ENCODE measurements around the gene RPS2. TPM values are rescaled to one million over a fixed set of nuclear protein-coding genes. Genes with fewer than 3 reads are reported as not detected.

Gene RPS2
- polyA plus RNA-seq, 1 experiment, result 4,041 TPM

- peak within 1 kb of the TSS; percentile 29 for H3K4me3 ChIP-seq (ENCODE audit: low read depth, low read length)
- ChIA-PET CTCF (no interaction called here), POLR2A (no interaction called here)
These were observed 24.8 kb upstream of the RPS2 start, which contains the start of gene SYNGR3 for GRCh38 chr16:1989209-1990100. Gene SYNGR3, plus strand, starts transcription at chr16:1989970. Its CDS starts 133 bp downstream, at chr16:1990103.

GRCh38 chr16:1987198-1987597, 22.6 kb upstream of the RPS2 start:
- POLR2A ChIA-PET, result no interaction called here
- DNase-seq (ENCODE audit: low read depth), result no peak
- CTCF ChIA-PET, result interaction anchor here (1.3 to 1.6 kb wide), 2 partner anchors 16 to 17 kb away, joined by 4 to 7 read pairs; no protein-coding TSS in a partner anchor
- no peak overlapping the region for H3K4me3 ChIP-seq (ENCODE audit: low read depth, low read length)
- peaks cover 15% of the 10 kb centered on the region for H3K36me3 ChIP-seq (ENCODE audit: control insufficient read depth, insufficient read depth, low read length)
- peaks cover 5% of the 10 kb centered on the region; the same call in 1 of the 2 replicates for H3K27me3 ChIP-seq (ENCODE audit: control insufficient read depth, insufficient read depth, low read length)
- TF ChIP-seq CTCF (IDR thresholded peaks at IDR 0.05; ENCODE audit: insufficient read depth, low read depth, low read length), result no peak

More at GRCh38 chr16:1989209-1990100, 24.8 kb upstream of the RPS2 start, which contains the start of gene SYNGR3:
- no peak for DNase-seq (ENCODE audit: low read depth)
- peaks cover 2% of the 10 kb centered on the region; the same call in 1 of the 2 replicates for H3K27me3 ChIP-seq (ENCODE audit: control insufficient read depth, insufficient read depth, low read length)
- H3K36me3 ChIP-seq (ENCODE audit: control insufficient read depth, insufficient read depth, low read length), result peaks cover 15% of the 10 kb centered on the region
- no peak for TF ChIP-seq CTCF (IDR thresholded peaks at IDR 0.05; ENCODE audit: insufficient read depth, low read depth, low read length)

- CTCF ChIA-PET, result interaction anchor here (1.0 to 1.6 kb wide), 3 partner anchors 18 to 37 kb away, joined by 3 to 7 read pairs (median 3); no protein-coding TSS in a partner anchor
- Histone ChIP-seq H3K4me3 (ENCODE audit: low read depth, low read length) (no peak overlapping the region), H3K27me3 (ENCODE audit: control insufficient read depth, insufficient read depth, low read length) (peaks cover 8% of the 10 kb centered on the region), H3K36me3 (ENCODE audit: control insufficient read depth, insufficient read depth, low read length) (peaks cover 15% of the 10 kb centered on the region)
- POLR2A ChIA-PET, result interaction anchor here (1.4 kb wide), 1 partner anchor 21 kb away, joined by 8 read pairs; the partner anchor contains the start of gene RPS2
- no peak for DNase-seq (ENCODE audit: low read depth)
- TF ChIP-seq CTCF (IDR thresholded peaks at IDR 0.05; ENCODE audit: insufficient read depth, low read depth, low read length), result no peak
These were observed 21.0 kb upstream of the RPS2 start for GRCh38 chr16:1985466-1986150.

GRCh38 chr16:1984347-1985225, 20.0 kb upstream of the RPS2 start:
- peak overlapping the region; percentile 82 for H3K4me3 ChIP-seq (ENCODE audit: low read depth, low read length)
- peaks cover 15% of the 10 kb centered on the region for H3K36me3 ChIP-seq (ENCODE audit: control insufficient read depth, insufficient read depth, low read length)
- TF ChIP-seq CTCF (IDR thresholded peaks at IDR 0.05; ENCODE audit: insufficient read depth, low read depth, low read length), result no peak
- ChIA-PET POLR2A (interaction anchor here (1.4 kb wide), 1 partner anchor 20 kb away, joined by 8 read pairs; the partner anchor contains the start of gene RPS2), CTCF (interaction anchor here (1.0 to 1.3 kb wide), 2 partner anchors 19 to 38 kb away, joined by 3 read pairs; no protein-coding TSS in a partner anchor)
- H3K27me3 ChIP-seq (ENCODE audit: control insufficient read depth, insufficient read depth, low read length), result peaks cover 12% of the 10 kb centered on the region
- DNase-seq (ENCODE audit: low read depth), result no peak

All from BJ (cell line).